ENCODE data around the gene ADAMTS14. TPM values are rescaled to one million over a fixed set of nuclear protein-coding genes. Genes with fewer than 3 reads are reported as not detected.

Gene ADAMTS14
- total RNA-seq, 1 donor from 2014 or later = 19.4 TPM

DNA sequence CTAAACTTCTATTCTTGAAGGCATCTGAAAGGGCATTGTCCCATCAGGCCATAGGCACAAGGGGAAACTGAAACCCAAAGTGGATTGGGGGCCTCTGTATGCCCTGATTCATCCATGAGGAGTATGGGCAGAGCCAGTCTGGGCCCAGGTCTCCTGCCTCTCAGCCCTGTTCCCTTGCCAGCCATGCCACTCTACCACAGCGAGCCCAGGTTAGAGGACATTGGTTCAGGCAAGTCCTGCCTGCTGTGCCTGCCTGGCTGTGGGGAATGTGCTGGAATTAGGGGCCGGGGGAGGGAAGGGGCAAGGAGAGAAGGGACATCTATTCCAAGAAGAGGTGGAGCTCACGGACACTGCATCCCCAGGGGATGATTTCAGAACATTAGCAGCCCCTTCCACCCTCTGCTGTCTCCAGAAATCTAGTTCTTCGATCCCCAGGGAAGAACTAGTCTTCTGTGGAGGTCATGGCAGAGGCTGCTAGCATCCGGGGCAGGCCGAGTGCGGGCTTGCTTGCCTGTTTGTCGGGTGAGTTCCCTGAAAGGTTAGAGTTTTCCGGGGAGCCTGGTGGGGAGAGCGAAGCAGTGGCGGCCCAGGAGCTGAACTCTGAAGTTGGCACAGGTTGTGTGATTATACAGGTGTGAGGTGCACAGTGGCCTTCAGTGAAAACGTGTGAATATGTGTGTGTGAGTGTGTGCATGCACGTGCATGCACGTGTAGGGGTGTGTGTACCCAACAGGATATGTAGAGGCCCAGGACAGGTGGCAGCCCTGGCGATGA is 75.1 kb downstream of the ADAMTS14 start:
- Histone ChIP-seq H3K27me3 (ENCODE audit: insufficient read depth, low read length) (no peaks in the 10 kb centered on the region), H3K4me1 (ENCODE audit: insufficient read depth, low read length) (peaks cover 6% of the 10 kb centered on the region), H3K9me3 (ENCODE audit: insufficient read depth, low read depth, low read length) (no peaks in the 10 kb centered on the region), H3K4me2 (ENCODE audit: low read length) (no peak overlapping the region), H4K20me1 (ENCODE audit: insufficient read depth, low read length) (no peaks in the 10 kb centered on the region), H2AFZ (ENCODE audit: low read depth, low read length) (no peak overlapping the region), H3K79me2 (ENCODE audit: insufficient read depth, low read length) (no peaks in the 10 kb centered on the region), H3K36me3 (ENCODE audit: insufficient read depth, low read length) (no peaks in the 10 kb centered on the region), H3K9ac (ENCODE audit: low read length) (no peak overlapping the region), H3K27ac (ENCODE audit: low read depth, low read length) (no peak overlapping the region), H3K4me3 (ENCODE audit: insufficient read depth, low read depth, low read length) (no peak overlapping the region)
- DNase-seq (ENCODE audit: low read depth) (no peak), FAIRE-seq (no peak)
- Mint-ChIP-seq H3K4me1 (ENCODE audit: low read depth, unreplicated experiment) (peaks cover 6% of the 10 kb centered on the region), H3K9me3 (ENCODE audit: unreplicated experiment) (peaks cover 4% of the 10 kb centered on the region), H3K27me3 (ENCODE audit: low read depth, unreplicated experiment) (peaks cover 11% of the 10 kb centered on the region), H3K27ac (ENCODE audit: unreplicated experiment) (no peak overlapping the region), H3K4me3 (ENCODE audit: unreplicated experiment) (no peak overlapping the region), H3K36me3 (ENCODE audit: low read depth, unreplicated experiment) (peaks cover 32% of the 10 kb centered on the region)
- no peak for TF ChIP-seq CTCF (IDR thresholded peaks at IDR 0.05; ENCODE audit: insufficient read depth, low read depth, low read length)
- TF ChIP-seq EZH2 (IDR thresholded peaks at IDR 0.05; ENCODE audit: insufficient read depth, low read length) = no peak

- no peak overlapping the region for H3K4me3 ChIP-seq (ENCODE audit: insufficient read depth, low read depth, low read length)
- H3K9ac ChIP-seq (ENCODE audit: low read length) = no peak overlapping the region
- FAIRE-seq = no peak
- H3K9me3 ChIP-seq (ENCODE audit: insufficient read depth, low read depth, low read length) = no peaks in the 10 kb centered on the region
- Mint-ChIP-seq H3K27ac (ENCODE audit: unreplicated experiment) (no peak overlapping the region), H3K4me1 (ENCODE audit: low read depth, unreplicated experiment) (no peaks in the 10 kb centered on the region), H3K36me3 (ENCODE audit: low read depth, unreplicated experiment) (peaks cover 37% of the 10 kb centered on the region), H3K27me3 (ENCODE audit: low read depth, unreplicated experiment) (peaks cover 14% of the 10 kb centered on the region), H3K4me3 (ENCODE audit: unreplicated experiment) (no peak overlapping the region), H3K9me3 (ENCODE audit: unreplicated experiment) (peaks cover 4% of the 10 kb centered on the region)
- DNase-seq (ENCODE audit: low read depth) = no peak
- no peaks in the 10 kb centered on the region for H4K20me1 ChIP-seq (ENCODE audit: insufficient read depth, low read length)
- no peak overlapping the region for H3K27ac ChIP-seq (ENCODE audit: low read depth, low read length)
- no peaks in the 10 kb centered on the region for H3K79me2 ChIP-seq (ENCODE audit: insufficient read depth, low read length)
- no peaks in the 10 kb centered on the region for H3K36me3 ChIP-seq (ENCODE audit: insufficient read depth, low read length)
- no peaks in the 10 kb centered on the region for H3K27me3 ChIP-seq (ENCODE audit: insufficient read depth, low read length)
- H3K4me1 ChIP-seq (ENCODE audit: insufficient read depth, low read length) = no peaks in the 10 kb centered on the region
- H2AFZ ChIP-seq (ENCODE audit: low read depth, low read length) = no peak overlapping the region
- no peak overlapping the region for H3K4me2 ChIP-seq (ENCODE audit: low read length)
- TF ChIP-seq CTCF (IDR thresholded peaks at IDR 0.05; ENCODE audit: insufficient read depth, low read depth, low read length) (no peak), EZH2 (IDR thresholded peaks at IDR 0.05; ENCODE audit: insufficient read depth, low read length) (no peak)
These were observed 76.0 kb downstream of the ADAMTS14 start for GRCh38 chr10:70748305-70748704.

Data from astrocyte (in vitro differentiated cells and primary cell).